NCI-H146 (cell line): ENCODE results near the gene ZNF331.
A peak's percentile ranks its signal among the peaks of the same experiment; 100 is the strongest.

Experiments
- DNase-seq: peaks from one replicate; lab custom pipeline; 2025; lab: John Stamatoyannopoulos, UW

The ZNF331 gene

GRCh38 chr19:53520547-53521372 lies 17.2 kb upstream of the ZNF331 start:
- DNase-seq = peak; percentile 89

GRCh38 chr19:53521373-53522202 lies 16.4 kb upstream of the ZNF331 start:
- DNase-seq = no peak

DNA sequence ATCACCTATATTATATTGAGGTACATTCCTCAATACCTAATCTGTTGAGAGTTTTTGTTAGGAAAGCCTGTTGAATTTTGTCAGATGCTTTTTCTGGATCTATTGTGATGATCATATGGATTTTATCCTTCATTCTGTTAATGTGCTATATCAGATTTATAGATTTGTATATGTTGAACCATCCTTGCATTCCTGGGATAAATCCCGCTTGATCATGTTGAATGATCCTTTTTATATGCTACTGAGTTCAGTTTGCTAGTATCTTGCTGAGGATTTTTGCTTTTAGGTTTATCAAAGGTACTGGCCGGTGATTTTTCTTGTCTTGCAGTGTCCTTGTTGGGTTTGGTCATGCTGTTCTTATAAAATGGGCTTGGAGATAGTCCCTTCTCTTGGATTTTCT lies 12.0 kb upstream of the ZNF331 start:
- DNase-seq = no peak

DNA sequence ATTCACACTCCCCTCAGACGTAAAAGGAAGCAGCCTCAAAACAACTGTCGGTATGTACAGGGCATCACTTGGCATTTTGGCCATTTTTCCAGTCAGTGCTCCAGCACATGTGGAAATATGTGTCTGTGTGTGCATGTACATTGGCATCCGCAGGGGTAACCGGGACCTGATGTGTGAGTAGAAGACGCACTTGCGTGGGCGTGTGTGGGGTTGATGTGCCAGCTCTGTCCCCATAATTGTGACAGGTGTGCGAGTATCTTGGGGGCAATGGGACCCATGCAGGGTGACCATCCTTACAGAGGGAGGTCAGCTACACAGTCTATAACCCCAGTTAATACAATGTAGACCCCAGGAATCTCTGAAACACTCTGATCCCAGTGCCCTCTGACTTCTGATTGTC lies 7.3 kb upstream of the ZNF331 start:
- no peak for DNase-seq

DNA sequence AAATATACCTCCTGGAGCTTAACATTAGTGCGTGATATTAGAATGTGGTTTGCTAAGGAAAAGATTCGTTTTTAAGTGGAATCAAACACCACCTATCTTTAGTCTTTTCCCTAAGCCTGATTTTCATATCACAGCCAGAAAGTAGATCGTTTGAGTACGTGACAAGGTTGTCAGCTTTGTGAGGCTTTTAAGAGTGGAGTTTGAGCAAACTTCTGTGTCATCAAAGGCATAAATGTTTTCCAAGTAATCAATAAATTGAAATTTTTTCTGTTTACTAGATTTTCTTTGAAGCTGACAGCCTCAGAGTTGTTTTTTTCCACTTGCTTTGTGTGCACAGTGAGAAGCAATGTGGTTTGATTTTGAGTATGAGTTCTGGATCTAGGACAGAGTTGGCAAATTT lies 6.5 kb upstream of the ZNF331 start:
- no peak for DNase-seq

- DNase-seq = no peak
Observed at GRCh38 chr19:53532362-53532761, 5.6 kb upstream of the ZNF331 start.

GRCh38 chr19:53536225-53536548 lies 1.8 kb upstream of the ZNF331 start:
- no peak for DNase-seq

GRCh38 chr19:53537121-53537520 lies 824 bp upstream of the ZNF331 start:
- peak; percentile 43 for DNase-seq

GRCh38 chr19:53538378-53539109 lies 599 bp downstream of the ZNF331 start:
- DNase-seq = no peak

- no peak for DNase-seq
Observed at GRCh38 chr19:53540091-53540490, 2.1 kb downstream of the ZNF331 start.

GRCh38 chr19:53541971-53542370 lies 4.0 kb downstream of the ZNF331 start:
- DNase-seq = no peak

- DNase-seq = no peak
Observed at GRCh38 chr19:53545271-53546065, 7.5 kb downstream of the ZNF331 start.

GRCh38 chr19:53546758-53547513 lies 9.0 kb downstream of the ZNF331 start:
- DNase-seq = no peak

DNA sequence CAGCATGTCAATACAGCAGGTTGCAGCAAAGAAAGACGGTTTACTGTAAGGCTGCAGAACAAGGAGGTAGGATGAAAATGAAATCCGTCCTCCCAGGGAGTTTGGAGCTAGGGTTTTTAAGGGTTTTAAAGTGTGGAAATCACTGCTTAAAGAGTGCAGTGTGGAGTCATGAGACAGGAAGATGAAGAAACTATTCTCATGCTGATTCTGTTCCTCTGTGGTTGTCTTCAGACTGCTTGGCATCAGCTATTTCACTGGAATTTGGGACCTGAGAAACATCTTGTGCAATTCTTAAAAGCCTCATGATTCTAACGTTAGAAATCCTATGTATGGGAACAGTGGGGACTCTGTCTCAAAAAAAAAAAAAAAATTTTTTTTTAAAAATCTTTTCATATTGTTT lies 11.4 kb downstream of the ZNF331 start:
- no peak for DNase-seq

DNA sequence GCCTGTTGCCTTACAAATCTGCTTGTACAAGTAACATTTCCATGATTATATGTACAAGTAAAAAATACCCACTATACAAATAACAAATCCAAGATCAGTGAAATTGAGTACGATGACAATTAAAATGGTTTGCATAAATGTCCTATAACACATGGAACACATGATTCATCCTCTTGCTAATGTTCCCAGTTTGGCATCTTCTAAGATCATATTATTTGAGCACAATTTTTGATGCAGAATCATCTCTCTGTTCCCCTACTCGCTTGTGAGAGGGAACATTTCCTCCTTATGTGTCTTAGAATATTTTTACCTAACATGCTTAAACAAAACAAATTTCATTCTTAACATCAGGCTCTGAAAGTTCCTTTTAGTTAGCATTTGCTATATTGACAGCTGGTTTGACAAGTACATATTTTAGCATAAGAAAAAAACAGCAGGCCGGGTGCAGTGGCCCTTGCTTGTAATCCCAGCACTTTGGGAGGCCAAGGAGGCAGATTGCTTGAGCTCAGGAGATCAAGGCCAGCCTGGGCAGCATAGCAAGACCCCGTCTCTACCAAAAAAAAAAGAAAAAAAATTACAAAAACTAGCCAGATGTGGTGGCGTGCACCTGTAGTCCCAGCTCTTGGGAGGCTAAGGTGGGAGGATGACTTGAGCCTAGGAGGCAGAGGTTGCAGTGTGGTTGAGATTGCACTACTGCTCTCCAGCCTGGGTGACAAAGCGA lies 14.2 kb downstream of the ZNF331 start:
- no peak for DNase-seq

GRCh38 chr19:53553156-53553555 lies 15.2 kb downstream of the ZNF331 start:
- no peak for DNase-seq

- peak; percentile 82 for DNase-seq
Observed at GRCh38 chr19:53553865-53554791, 16.2 kb downstream of the ZNF331 start.

DNA sequence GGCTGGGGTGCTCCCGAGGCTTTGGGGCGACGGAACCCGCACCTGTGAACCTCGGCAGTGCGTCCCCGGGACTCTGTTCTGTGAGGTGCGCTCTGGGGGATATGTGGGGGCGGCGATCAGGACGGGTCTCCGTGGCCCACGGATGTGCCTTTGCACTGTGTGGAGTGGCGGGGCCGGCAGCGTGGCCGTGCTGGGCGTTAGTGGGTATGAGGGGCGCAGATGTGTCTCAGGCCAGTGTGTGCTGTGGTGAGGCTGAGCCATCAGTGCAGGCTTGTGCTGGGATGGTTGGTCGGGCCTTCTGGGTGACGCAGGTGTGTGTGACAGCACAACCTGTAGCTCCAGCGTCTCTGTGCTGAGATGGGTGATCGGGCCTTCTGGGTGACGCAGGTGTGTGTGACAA lies 16.9 kb downstream of the ZNF331 start:
- DNase-seq = no peak

DNA sequence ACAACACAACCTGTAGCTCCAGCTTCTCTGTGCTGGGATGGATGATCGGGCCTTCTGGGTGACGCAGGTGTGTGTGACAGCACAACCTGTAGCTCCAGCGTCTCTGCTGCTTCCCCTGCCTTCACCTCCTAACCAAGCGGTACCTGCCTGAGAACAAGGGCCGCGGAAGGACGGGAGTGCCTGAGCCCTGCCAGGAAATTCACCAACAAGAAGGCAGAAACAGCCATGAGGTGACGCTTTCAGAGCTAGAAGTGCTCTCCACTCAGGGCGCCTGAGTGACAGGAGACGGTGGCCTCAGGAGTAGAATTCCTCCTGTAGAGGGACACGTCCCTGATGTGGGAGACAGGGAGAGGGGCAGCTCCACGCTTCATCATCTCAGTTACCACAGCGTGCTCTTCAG lies 17.4 kb downstream of the ZNF331 start:
- DNase-seq = no peak
